ENCODE measurements around the gene TNFRSF4.

Gene TNFRSF4

GRCh38 chr1:1166642-1167397, 47.1 kb downstream of the TNFRSF4 start:
- DNase-seq = no peak

- DNase-seq = no peak
Measured at GRCh38 chr1:1165900-1166421, 48.0 kb downstream of the TNFRSF4 start.

- no peak for DNase-seq
Measured at GRCh38 chr1:1165485-1165884, 48.5 kb downstream of the TNFRSF4 start.

- DNase-seq = no peak
Measured at GRCh38 chr1:1164701-1165451, 49.1 kb downstream of the TNFRSF4 start.

- no peak for DNase-seq
Measured at GRCh38 chr1:1164361-1164700, 49.6 kb downstream of the TNFRSF4 start.

- DNase-seq = no peak
Measured at GRCh38 chr1:1163538-1164070, 50.3 kb downstream of the TNFRSF4 start.

GRCh38 chr1:1162597-1163537, 51.1 kb downstream of the TNFRSF4 start:
- peak; percentile 97 for DNase-seq

- no peak for DNase-seq
Measured at GRCh38 chr1:1161683-1162079, 52.3 kb downstream of the TNFRSF4 start.
